Left hindlimb (tissue), 1 donor: ENCODE results near the gene TRPV6.

ENCODE experiments used
- DNase-seq: peaks from one replicate; pipeline ENCODE4 v3.0.0-alpha.2; 2018

Gene TRPV6

GRCh38 chr7:142867398-142868187 is 18.0 kb downstream of the TRPV6 start:
- no peak for DNase-seq

GRCh38 chr7:142867097-142867378 is 18.5 kb downstream of the TRPV6 start:
- DNase-seq = no peak

- no peak for DNase-seq
These were observed 19.0 kb downstream of the TRPV6 start for GRCh38 chr7:142866361-142867096.

- no peak for DNase-seq
These were observed 19.8 kb downstream of the TRPV6 start for GRCh38 chr7:142865766-142866165.

DNA sequence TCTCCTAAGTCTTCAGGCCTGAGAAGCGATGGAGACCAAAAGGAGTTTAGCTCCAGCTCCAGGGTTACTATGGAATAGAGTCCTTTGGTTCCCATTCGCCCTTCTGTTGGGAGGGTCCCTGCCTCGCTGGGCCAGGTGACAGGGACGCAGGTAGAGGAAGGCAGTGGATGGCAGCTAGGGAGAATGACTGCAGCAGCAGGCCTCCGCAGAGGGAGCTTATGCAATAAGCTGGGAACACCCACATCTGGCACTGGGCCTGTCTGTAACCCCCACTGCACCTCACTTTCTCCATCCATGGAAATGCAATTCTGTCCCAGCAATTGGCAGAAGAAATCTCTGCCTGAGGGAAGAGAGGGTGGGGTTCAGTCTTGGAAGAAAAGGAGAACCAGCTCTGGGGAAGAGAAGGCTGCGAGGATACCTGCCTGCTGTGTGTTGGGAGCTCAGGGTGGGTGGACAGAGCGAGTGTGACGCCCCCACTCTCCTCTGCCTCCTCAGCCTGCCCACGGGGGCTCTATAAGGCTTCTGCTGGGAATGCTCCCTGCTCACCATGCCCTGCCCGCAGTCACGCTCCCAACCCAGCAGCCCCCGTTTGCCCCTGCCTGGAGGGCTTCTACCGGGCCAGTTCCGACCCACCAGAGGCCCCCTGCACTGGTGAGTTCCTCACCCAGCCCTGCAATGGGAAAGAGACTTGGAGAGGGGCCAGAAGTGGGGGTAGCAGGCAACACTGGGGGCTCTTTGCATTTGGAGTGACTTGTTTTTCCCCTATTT is 20.4 kb downstream of the TRPV6 start:
- no peak for DNase-seq

DNA sequence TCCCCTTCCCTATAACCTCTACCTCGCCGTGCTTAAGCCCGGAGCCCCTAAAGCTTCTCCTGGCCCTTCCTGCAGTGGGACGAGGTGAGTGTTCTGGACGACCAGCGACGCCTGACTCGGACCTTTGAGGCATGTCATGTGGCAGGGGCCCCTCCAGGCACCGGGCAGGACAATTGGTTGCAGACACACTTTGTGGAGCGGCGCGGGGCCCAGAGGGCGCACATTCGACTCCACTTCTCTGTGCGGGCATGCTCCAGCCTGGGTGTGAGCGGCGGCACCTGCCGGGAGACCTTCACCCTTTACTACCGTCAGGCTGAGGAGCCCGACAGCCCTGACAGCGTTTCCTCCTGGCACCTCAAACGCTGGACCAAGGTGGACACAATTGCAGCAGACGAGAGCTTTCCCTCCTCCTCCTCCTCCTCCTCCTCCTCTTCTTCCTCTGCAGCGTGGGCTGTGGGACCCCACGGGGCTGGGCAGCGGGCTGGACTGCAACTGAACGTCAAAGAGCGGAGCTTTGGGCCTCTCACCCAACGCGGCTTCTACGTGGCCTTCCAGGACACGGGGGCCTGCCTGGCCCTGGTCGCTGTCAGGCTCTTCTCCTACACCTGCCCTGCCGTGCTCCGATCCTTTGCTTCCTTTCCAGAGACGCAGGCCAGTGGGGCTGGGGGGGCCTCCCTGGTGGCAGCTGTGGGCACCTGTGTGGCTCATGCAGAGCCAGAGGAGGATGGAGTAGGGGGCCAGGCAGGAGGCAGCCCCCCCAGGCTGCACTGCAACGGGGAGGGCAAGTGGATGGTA is 21.5 kb downstream of the TRPV6 start:
- DNase-seq = no peak

- DNase-seq = no peak
These were observed 22.7 kb downstream of the TRPV6 start for GRCh38 chr7:142862786-142863400.

DNA sequence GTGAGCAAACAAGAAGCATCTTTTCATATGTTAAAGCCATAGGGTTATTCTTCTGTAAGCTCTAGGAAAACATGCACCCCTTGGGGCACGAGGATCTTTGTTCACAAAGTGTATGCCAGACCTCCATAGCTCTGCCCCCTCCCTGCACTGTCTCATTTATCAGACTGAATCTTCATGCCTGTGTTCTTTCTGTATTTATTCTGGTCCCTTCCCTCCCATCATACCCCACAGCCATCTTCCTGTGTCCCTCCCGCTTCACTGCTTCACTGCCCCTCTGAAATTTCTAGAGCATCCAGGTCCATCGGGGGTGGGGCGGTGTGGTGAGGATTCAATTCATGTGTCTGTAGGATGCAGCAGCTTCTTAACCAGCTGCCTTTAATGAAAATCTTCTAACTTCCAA is 23.2 kb downstream of the TRPV6 start:
- no peak for DNase-seq

- DNase-seq = no peak
These were observed 24.6 kb downstream of the TRPV6 start for GRCh38 chr7:142860968-142861367.

GRCh38 chr7:142859829-142860228 is 25.7 kb downstream of the TRPV6 start:
- no peak for DNase-seq

DNA sequence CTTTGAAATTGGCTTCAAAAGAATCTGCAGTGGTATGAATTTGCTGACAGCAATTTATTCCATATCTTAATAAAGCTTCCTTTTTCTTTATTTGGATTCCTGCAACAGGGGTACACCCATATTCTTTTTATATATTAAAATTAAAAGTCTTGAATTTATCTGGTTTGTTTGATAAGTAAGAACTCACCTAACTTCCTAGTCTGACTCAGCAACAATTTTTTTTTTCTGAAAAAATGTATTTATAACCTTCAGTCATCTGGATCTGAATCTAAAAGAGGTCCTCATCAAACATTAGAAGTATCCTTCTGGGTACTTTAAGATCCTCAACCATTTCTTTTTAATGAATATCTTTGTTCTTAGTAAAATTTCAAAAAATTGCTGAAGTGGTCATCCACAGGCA is 26.1 kb downstream of the TRPV6 start:
- DNase-seq = no peak

- no peak for DNase-seq
These were observed 27.9 kb downstream of the TRPV6 start for GRCh38 chr7:142857625-142858024.

GRCh38 chr7:142856565-142857245 is 28.8 kb downstream of the TRPV6 start:
- no peak for DNase-seq

GRCh38 chr7:142855756-142856564 is 29.6 kb downstream of the TRPV6 start:
- no peak for DNase-seq

DNA sequence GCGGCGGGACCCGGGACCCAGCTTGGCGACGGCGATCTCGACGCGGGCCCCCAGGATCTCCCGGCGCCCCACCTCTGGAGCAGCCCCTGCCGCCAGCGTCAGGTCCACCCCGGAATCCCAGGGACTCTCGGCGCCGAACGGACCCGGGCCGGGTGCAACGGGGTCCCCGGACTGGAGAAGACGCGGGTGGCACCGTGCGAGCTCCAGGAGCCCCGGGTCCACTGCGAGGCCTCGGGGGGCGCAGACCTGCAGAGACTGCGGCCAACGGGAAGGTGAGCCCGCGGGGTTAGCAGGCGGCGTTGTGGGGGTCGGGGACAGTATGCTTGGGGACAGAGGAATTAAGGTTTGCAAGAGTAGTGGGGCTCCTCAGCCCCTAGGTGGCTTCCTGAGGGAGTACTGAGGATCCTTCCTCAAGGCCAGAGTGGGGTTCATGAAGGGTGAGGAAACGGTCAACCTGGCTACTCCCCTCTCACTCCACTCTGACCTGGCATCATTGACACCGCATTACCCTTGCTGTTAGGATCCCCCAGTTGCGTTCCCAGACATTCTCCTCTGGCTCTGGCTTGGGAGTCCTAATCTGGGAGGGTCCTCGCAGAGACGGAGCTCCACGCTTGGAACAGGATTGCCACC is 30.3 kb downstream of the TRPV6 start:
- DNase-seq = no peak

GRCh38 chr7:142854372-142855113 is 31.0 kb downstream of the TRPV6 start, which contains the start of gene EPHB6:
TSS of gene EPHB6 (plus strand) at chr7:142855076. CDS start at chr7:142863228, 8,152 bp downstream.
- peak; percentile 83 for DNase-seq

- DNase-seq = peak; percentile 72
These were observed 31.7 kb downstream of the TRPV6 start for GRCh38 chr7:142853739-142854371.

GRCh38 chr7:142851919-142852318 is 33.6 kb downstream of the TRPV6 start:
- DNase-seq = no peak

- no peak for DNase-seq
These were observed 34.3 kb downstream of the TRPV6 start for GRCh38 chr7:142851269-142851668.
